IMR-90 (cell line): Measurements from ENCODE around the gene REST. TPM values are rescaled to one million over a fixed set of nuclear protein-coding genes. Genes with fewer than 3 reads are reported as not detected.

ENCODE experiments used
- ATAC-seq: fragments of 200-7000 bp; cut with Tn5 transposase; 2 replicates; pipeline ENCODE4 v1.9.1; 2020; ENCODE audit warnings: low read depth, mild to moderate bottlenecking, moderate library complexity
- Bru-seq: library from RNA; stranded (reverse); fragments of 400-500 nt; gene quantifications from one replicate; lab custom pipeline; 2021; lab: Mats Ljungman, UMichigan
- BruChase-seq, 2 experiments: library from RNA; stranded (reverse); fragments of 400-500 nt; gene quantifications; one replicate each; lab custom pipeline; 2021; lab: Mats Ljungman, UMichigan
- BruUV-seq: library from RNA; stranded (reverse); fragments of 400-500 nt; replicated peaks from 2 replicates; lab custom pipeline; 2021; lab: Mats Ljungman, UMichigan
- CTCF ChIA-PET: fragments of 300-600 bp; formaldehyde crosslinking; extraction: SDS; loops from one replicate; lab custom pipeline; 2021; ENCODE audit warnings: antibody characterized with exemption; lab: Yijun Ruan, JAX
- POLR2A ChIA-PET: fragments of 300-600 bp; sonication (Branson Sonifier 250); formaldehyde crosslinking; loops from one replicate; lab custom pipeline; 2022; ENCODE audit warnings: antibody characterized with exemption; ENCODE audit not compliant: unreplicated experiment; lab: Charles Lee
- DNase-seq: peaks from one replicate; pipeline ENCODE4 v3.0.0; 2013
- H2AFZ ChIP-seq: replicated peaks from 2 replicates; pipeline ENCODE3; 2013; ENCODE audit warnings: low read length, mild to moderate bottlenecking; ENCODE audit not compliant: poor library complexity
- H2AK5ac ChIP-seq: 2 replicates; pipeline ENCODE4 v1.6.1; 2013; ENCODE audit warnings: low read depth, low read length, inconsistent platforms
- H2AK9ac ChIP-seq: replicated peaks from 2 replicates; pipeline ENCODE3; 2013; ENCODE audit warnings: mild to moderate bottlenecking, low read depth, low read length, moderate library complexity; ENCODE audit not compliant: poor library complexity
- H2BK120ac ChIP-seq: 2 replicates; pipeline ENCODE4 v1.6.1; 2013; ENCODE audit warnings: low read depth, low read length, inconsistent platforms
- H2BK15ac ChIP-seq: 3 replicates; pipeline ENCODE4 v1.6.1; 2013; ENCODE audit warnings: low read depth, low read length, inconsistent platforms
- H2BK20ac ChIP-seq: 2 replicates; pipeline ENCODE4 v1.6.1; 2013; ENCODE audit warnings: low read depth, mild to moderate bottlenecking, inconsistent platforms, low read length, moderate library complexity
- H2BK5ac ChIP-seq: 2 replicates; pipeline ENCODE4 v1.6.1; 2013; ENCODE audit warnings: mild to moderate bottlenecking, low read depth, low read length, inconsistent platforms; ENCODE audit not compliant: poor library complexity, severe bottlenecking
- H3K14ac ChIP-seq: replicated peaks from 2 replicates; pipeline ENCODE4 v1.6.1; 2013; ENCODE audit warnings: low read depth, low read length, inconsistent platforms
- H3K18ac ChIP-seq: 2 replicates; pipeline ENCODE4 v1.6.1; 2013; ENCODE audit warnings: low read depth, low read length, control low read depth
- H3K23ac ChIP-seq: 2 replicates; pipeline ENCODE4 v1.6.1; 2013; ENCODE audit warnings: low read depth, low read length, inconsistent platforms
- H3K27ac ChIP-seq: 2 replicates; pipeline ENCODE4 v1.5.1; 2013; ENCODE audit warnings: mild to moderate bottlenecking, control low read depth, low read length; ENCODE audit not compliant: insufficient read depth
- H3K27me3 ChIP-seq: 2 replicates; pipeline ENCODE4 v1.6.1; 2013; ENCODE audit warnings: low read length; ENCODE audit not compliant: control insufficient read depth, insufficient read depth
- H3K36me3 ChIP-seq: 2 replicates; pipeline ENCODE4 v1.6.1; 2013; ENCODE audit warnings: low read length, mixed read lengths; ENCODE audit not compliant: control insufficient read depth, insufficient read depth
- H3K4ac ChIP-seq: 2 replicates; pipeline ENCODE4 v1.6.1; 2013; ENCODE audit warnings: low read depth, low read length, inconsistent platforms
- H3K4me1 ChIP-seq: 2 replicates; pipeline ENCODE4 v1.6.1; 2013; ENCODE audit warnings: low read length, mixed read lengths; ENCODE audit not compliant: control insufficient read depth, insufficient read depth
- H3K4me2 ChIP-seq: 2 replicates; pipeline ENCODE4 v1.6.1; 2013; ENCODE audit warnings: low read depth, mild to moderate bottlenecking, control low read depth, low read length, moderate library complexity
- H3K4me3 ChIP-seq: 2 replicates; pipeline ENCODE4 v1.5.1; 2013; ENCODE audit warnings: low read depth, mild to moderate bottlenecking, control low read depth, low read length, moderate library complexity; ENCODE audit not compliant: insufficient read depth
- H3K56ac ChIP-seq: 2 replicates; pipeline ENCODE4 v1.6.1; 2013; ENCODE audit warnings: low read length, inconsistent platforms; ENCODE audit not compliant: insufficient read depth; ENCODE audit errors: extremely low read depth
- H3K79me1 ChIP-seq, 2 experiments: 2 replicates each; pipeline ENCODE4 v1.6.1; 2013; ENCODE audit warnings: low read length in 2 of 2, inconsistent platforms in 1 of 2, low read depth in 1 of 2
- H3K9ac ChIP-seq: 2 replicates; pipeline ENCODE4 v1.6.1; 2013; ENCODE audit warnings: low read depth, low read length, control low read depth
- H3K9me1 ChIP-seq: 2 replicates; pipeline ENCODE4 v1.6.1; 2013; ENCODE audit warnings: low read length, inconsistent platforms; ENCODE audit not compliant: insufficient read depth
- H3K9me3 ChIP-seq: 2 replicates; pipeline ENCODE4 v1.6.1; 2013; ENCODE audit warnings: low read length; ENCODE audit not compliant: control insufficient read depth, insufficient read depth
- H4K20me1 ChIP-seq: 2 replicates; pipeline ENCODE4 v1.6.1; 2013; ENCODE audit warnings: low read length, inconsistent platforms; ENCODE audit not compliant: insufficient read depth
- H4K5ac ChIP-seq: 2 replicates; pipeline ENCODE4 v1.6.1; 2013; ENCODE audit warnings: mild to moderate bottlenecking, low read depth, low read length, control low read depth
- H4K8ac ChIP-seq, 2 experiments: 2 replicates each; pipeline ENCODE4 v1.6.1; 2013; ENCODE audit warnings: low read depth in 2 of 2, low read length in 2 of 2, control low read depth in 1 of 2, inconsistent platforms in 1 of 2
- H4K91ac ChIP-seq: 2 replicates; pipeline ENCODE4 v1.6.1; 2013; ENCODE audit warnings: low read depth, low read length, inconsistent platforms; ENCODE audit not compliant: insufficient read depth
- MAFK ChIP-seq: IDR thresholded peaks from 2 replicates; pipeline ENCODE4 v1.6.1; 2012; ENCODE audit warnings: low read depth, low read length, improper control_type of control experiment
- MXI1 ChIP-seq: IDR thresholded peaks from 2 replicates; pipeline ENCODE4 v1.6.1; 2012; ENCODE audit warnings: low read depth, mild to moderate bottlenecking, low read length, moderate library complexity, borderline replicate concordance
- WGBS, 2 experiments: methylation state at CpG; one replicate each; pipeline versions ENCODE4 v1.1.5 to v1.1.7; 2013; ENCODE audit warnings: missing lambda C conversion rate in 2 of 2; ENCODE audit not compliant: insufficient read length in 1 of 2; ENCODE audit errors: extremely low coverage in 2 of 2; 5-methylcytosine and 5-hydroxymethylcytosine counted together
- dilution Hi-C: fragments of 300-500 bp; cut with HindIII; formaldehyde crosslinking; loops from one replicate; pipeline ENCODE4 v1.14.3; 2018; ENCODE audit warnings: low sequenced_read_pairs; ENCODE audit not compliant: unreplicated experiment
- in situ Hi-C: fragments of 300-500 bp; cut with MboI; formaldehyde crosslinking; loops from 3 replicates; pipeline ENCODE4 v1.14.3; 2019; ENCODE audit warnings: low sequenced_read_pairs, inconsistent platforms, mixed read lengths
- intact Hi-C: fragments of 100-400 bp; cut with micrococcal nuclease; formaldehyde crosslinking; loops from 2 replicates; pipeline ENCODE4 v1.10.0; 2022
- long read RNA-seq: library from polyadenylated mRNA; unstranded; transcript quantifications from one replicate; pipeline ENCODE4 v2.0.0, GENCODE V29; 2021; ENCODE audit not compliant: unreplicated experiment
- polyA plus RNA-seq, 3 experiments: library from polyadenylated mRNA; depleted of rRNA; stranded (reverse); fragments of >200 nt; gene quantifications; 2 replicates each; pipeline ENCODE4 v1.2.3, GENCODE V29; 2012; ENCODE audit warnings: low replicate concordance in 1 of 3
- total RNA-seq: library from RNA; depleted of rRNA; stranded (reverse); fragments of >200 nt; gene quantifications from 2 replicates; pipeline ENCODE4 v1.2.3, GENCODE V29; 2012; rRNA removed

Gene REST, protein sequence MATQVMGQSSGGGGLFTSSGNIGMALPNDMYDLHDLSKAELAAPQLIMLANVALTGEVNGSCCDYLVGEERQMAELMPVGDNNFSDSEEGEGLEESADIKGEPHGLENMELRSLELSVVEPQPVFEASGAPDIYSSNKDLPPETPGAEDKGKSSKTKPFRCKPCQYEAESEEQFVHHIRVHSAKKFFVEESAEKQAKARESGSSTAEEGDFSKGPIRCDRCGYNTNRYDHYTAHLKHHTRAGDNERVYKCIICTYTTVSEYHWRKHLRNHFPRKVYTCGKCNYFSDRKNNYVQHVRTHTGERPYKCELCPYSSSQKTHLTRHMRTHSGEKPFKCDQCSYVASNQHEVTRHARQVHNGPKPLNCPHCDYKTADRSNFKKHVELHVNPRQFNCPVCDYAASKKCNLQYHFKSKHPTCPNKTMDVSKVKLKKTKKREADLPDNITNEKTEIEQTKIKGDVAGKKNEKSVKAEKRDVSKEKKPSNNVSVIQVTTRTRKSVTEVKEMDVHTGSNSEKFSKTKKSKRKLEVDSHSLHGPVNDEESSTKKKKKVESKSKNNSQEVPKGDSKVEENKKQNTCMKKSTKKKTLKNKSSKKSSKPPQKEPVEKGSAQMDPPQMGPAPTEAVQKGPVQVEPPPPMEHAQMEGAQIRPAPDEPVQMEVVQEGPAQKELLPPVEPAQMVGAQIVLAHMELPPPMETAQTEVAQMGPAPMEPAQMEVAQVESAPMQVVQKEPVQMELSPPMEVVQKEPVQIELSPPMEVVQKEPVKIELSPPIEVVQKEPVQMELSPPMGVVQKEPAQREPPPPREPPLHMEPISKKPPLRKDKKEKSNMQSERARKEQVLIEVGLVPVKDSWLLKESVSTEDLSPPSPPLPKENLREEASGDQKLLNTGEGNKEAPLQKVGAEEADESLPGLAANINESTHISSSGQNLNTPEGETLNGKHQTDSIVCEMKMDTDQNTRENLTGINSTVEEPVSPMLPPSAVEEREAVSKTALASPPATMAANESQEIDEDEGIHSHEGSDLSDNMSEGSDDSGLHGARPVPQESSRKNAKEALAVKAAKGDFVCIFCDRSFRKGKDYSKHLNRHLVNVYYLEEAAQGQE
- total RNA-seq = 60.5 and 66.9 TPM in 2 replicates
- 10.0 and 10.1 TPM in 2 replicates for polyA plus RNA-seq (2012; rRNA removed)
- 2.7 and 2.8 TPM in 2 replicates for polyA plus RNA-seq (2012; cell fraction: cytosol; rRNA removed)
- 2.1 and 8.6 TPM in 2 replicates for polyA plus RNA-seq (2012; cell fraction: nucleus; rRNA removed; ENCODE audit: low replicate concordance)
- percentile 79 among the genes with signal in this experiment for Bru-seq, nascent RNA
- BruChase-seq, experiment 1, labeled RNA remaining after a 6-hour chase = percentile 85 among the genes with signal in this experiment
- percentile 94 among the genes with signal in this experiment for BruChase-seq, experiment 2, labeled RNA remaining after a 2-hour chase
- long read RNA-seq, full-length matches to known transcripts = 81 of 106 reads
- long read RNA-seq, partial matches to known transcripts = 5 of 106 reads
- long read RNA-seq, other reads (novel, unspliced or antisense) = 20 of 106 reads

DNA sequence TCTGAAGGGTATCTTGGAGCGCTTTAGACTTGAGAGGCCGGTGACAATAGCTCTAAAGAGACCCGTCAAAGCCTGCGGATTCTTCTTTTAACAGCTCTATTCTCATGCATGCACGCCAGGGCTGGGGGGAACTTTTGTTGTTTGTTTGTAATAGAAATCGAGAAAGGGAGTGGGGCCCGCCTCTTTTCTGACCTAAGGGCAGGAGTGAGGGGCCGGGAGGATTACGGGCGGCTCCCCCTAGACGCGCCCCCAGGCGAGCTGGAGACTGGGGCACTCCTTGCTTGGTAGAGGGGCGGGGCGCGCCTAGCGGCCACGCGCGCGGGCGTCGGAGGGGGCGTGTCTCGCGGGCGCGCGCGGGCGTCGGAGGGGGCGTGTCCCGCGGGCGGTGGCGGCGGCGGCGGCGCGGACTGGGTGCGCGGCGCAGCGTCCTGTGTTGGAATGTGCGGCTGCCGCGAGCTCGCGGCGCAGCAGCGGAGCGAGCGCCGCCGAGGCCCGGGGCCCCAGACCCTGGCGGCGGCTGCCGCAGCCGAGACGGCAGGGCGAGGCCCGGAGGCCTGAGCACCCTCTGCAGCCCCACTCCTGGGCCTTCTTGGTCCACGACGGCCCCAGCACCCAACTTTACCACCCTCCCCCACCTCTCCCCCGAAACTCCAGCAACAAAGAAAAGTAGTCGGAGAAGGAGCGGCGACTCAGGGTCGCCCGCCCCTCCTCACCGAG lies at the start of gene REST:
REST (plus strand) TSS at position 412 of the 717 bp plus-strand sequence. CDS start 2,739 bp downstream, outside the sequence.
- Histone ChIP-seq H3K18ac (peak within 1 kb of the TSS; percentile 7; the same call in 1 of the 2 replicates), H3K56ac (peak within 1 kb of the TSS; percentile 64; the same call in 1 of the 2 replicates), H4K91ac (no peak within 1 kb of the TSS), H4K8ac (peak within 1 kb of the TSS in 1 of 2 experiments; percentile 9; a peak in 1 of 4 replicates), H3K4me2 (peak within 1 kb of the TSS; percentile 85), H2BK5ac (peak within 1 kb of the TSS; percentile 77), H2AFZ (peak within 1 kb of the TSS; percentile 95), H3K23ac (0 out of 2 replicates have a peak within 1 kb of the TSS, but pooled peaks have one; percentile 15), H3K9ac (peak within 1 kb of the TSS; percentile 82), H2AK5ac (no peak within 1 kb of the TSS), H3K9me3 (no peaks in the 10 kb centered on the region), H3K4me1 (peaks cover 7% of the 10 kb centered on the region; the same call in 1 of the 2 replicates), H2BK15ac (no peak within 1 kb of the TSS), H4K5ac (no peak within 1 kb of the TSS), H3K27ac (peak within 1 kb of the TSS; percentile 96), H2AK9ac (peak within 1 kb of the TSS; percentile 87), H4K20me1 (peaks cover 24% of the 10 kb centered on the region), H3K36me3 (peaks cover 6% of the 10 kb centered on the region), H3K9me1 (peaks cover 10% of the 10 kb centered on the region; the same call in 1 of the 2 replicates), H3K79me1 (peaks cover 3 to 23% of the 10 kb centered on the region in 2 experiments; a peak in 3 of 4 replicates), H2BK120ac (no peak within 1 kb of the TSS), H3K4ac (peak within 1 kb of the TSS; percentile 75), H3K27me3 (peaks cover 9% of the 10 kb centered on the region), H3K14ac (no peak within 1 kb of the TSS), H2BK20ac (no peak within 1 kb of the TSS), H3K4me3 (peak within 1 kb of the TSS; percentile 76)
- POLR2A ChIA-PET = interaction anchor here (0.6 kb wide), 2 partner anchors 17 to 56 kb away, joined by 4 to 13 read pairs; no protein-coding TSS in a partner anchor
- DNase-seq = peak; percentile 52
- TF ChIP-seq MAFK (no peak), MXI1 (peak; percentile 67; the same call in 1 of the 2 replicates)
- 0% methylated on average over 3 of the region's 74 CpGs; no CpG with 5 or more reads in 1 of the 2 experiments for WGBS, 2 experiments
- dilution Hi-C loops = no loop called here
- CTCF ChIA-PET = no interaction called here
- ATAC-seq = peak; percentile 75
- in situ Hi-C loops = no loop called here
- BruUV-seq = no TSS peak
- intact Hi-C loops = loop anchor here (2.0 kb wide), 2 partner anchors 51 to 69 kb away; partner anchors contain the start of gene NOA1
